Occipital lobe (tissue), 2 donors: ENCODE measurements around the gene TP53I11. TPM values are rescaled to one million over a fixed set of nuclear protein-coding genes. Genes with fewer than 3 reads are reported as not detected.

Experiments
- DNase-seq: peaks from one replicate; lab custom pipeline; 2025; lab: John Stamatoyannopoulos, UW
- total RNA-seq: library from RNA; depleted of rRNA; stranded (reverse); fragments of >200 nt; gene quantifications from one replicate; pipeline ENCODE4 v1.2.3, GENCODE V29; 2014

TP53I11 gene
- total RNA-seq, 1 donor from 2014 or later, result 27.1 TPM

DNA sequence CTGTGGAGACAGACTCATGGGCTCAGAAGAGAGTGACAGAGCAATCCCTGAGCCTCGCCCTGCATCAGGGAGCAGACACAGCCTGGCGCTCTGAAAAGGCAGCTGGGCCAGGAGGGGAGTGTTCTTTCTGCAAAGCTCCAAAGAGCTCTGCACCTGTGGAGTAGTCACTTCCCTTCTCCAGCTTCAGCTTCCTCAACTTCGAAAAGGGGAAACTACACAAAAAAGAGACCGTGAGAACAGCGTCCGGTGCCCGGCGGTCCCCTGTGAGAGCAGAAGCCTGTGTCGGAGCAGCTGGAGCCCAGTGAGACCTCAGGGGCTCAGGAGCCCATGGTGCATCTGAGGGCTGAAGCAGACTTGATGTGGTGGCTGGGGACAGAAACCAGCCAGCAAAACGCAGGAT, 35.1 kb downstream of the TP53I11 start:
- no peak for DNase-seq

DNA sequence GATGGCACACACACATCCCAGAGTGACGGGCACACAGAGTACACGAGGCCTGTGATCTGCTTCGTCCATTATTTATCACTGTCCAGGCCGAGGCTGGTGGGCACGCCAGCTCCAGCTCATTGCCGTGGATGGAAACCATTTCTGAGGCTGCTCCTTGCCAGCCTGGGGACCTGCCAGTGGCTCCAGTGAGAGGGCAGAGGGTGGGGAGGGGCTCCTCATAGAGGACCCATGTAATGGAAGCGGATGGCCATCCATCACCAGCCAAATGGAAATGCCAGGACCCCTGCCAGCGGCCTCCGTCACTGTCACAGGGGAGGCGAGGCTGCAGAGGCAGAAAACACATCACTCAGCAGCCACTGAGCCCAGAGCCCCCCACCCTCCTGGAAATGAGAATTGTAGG, 35.7 kb downstream of the TP53I11 start:
- DNase-seq, result no peak

DNA sequence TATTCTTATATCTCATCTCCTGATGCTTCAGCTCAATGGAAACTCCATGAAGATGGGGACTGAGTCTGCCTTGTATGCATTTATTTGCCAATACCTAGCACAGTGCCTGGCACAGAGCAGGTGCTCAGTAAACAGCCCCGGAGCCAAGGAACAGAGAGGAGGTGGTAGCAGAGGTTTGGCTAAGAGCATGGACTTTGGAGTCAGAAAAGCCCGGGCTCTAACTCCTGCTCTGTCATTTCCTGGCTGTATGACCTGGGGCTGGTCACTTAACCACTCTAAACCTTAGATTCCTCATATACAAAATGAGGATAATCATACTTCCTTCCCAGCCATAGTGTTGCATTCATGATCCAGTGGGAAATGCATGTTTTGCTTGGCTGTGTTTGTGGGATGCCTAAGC, 36.6 kb downstream of the TP53I11 start:
- DNase-seq, result no peak

DNA sequence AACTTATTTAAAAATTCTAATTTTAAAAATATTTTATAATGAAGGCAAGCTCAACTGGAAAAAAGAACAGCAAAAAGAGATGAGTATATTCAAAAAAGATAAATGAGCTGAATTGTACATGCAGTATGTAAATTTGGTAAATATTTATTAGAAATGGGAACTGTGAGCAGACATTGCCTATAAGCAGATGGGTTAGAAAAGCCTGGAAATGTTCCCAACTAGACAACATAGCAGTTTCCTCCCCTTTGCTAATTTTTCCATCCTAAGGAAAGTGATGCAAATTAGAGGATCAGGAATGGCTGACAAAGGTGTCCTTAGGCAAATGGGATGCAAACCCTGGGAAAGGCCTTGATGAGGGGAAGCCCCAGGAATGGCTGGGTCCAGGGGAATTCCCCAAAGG, 37.2 kb downstream of the TP53I11 start:
- DNase-seq, result no peak

DNA sequence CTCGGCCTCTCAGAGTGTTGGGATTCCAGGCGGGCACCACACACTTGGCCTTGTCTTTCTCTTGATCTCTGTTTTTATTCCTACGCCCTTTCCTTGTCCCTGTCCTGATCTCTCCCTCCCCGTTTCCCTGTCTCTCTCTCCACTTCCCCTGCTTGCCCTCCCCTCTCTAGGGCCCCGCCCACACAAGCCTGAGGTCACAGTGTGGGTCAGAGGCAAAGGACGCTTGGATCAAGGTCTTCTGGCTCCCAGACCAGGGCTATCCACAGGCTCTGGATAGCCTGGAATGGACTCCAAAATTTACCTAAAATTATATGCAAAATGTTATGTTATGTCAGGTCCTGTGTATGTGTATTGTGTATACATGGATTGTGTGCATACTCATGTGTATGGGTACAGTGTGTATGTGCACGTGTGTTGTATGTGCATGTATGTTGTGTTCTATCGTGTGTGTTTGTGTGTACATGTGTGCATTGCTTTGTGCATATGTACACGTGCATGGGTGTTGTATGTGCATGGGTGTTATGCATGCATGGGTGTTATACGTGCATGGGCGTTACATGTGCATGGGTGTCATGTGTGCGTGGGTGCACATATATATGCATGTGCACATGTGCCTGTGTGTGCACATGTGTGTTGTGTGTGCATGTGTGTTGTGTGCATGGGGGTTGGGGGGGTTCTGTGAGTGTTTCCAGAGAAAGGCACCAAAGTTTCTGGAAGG, 38.3 kb downstream of the TP53I11 start:
- DNase-seq, result no peak

DNA sequence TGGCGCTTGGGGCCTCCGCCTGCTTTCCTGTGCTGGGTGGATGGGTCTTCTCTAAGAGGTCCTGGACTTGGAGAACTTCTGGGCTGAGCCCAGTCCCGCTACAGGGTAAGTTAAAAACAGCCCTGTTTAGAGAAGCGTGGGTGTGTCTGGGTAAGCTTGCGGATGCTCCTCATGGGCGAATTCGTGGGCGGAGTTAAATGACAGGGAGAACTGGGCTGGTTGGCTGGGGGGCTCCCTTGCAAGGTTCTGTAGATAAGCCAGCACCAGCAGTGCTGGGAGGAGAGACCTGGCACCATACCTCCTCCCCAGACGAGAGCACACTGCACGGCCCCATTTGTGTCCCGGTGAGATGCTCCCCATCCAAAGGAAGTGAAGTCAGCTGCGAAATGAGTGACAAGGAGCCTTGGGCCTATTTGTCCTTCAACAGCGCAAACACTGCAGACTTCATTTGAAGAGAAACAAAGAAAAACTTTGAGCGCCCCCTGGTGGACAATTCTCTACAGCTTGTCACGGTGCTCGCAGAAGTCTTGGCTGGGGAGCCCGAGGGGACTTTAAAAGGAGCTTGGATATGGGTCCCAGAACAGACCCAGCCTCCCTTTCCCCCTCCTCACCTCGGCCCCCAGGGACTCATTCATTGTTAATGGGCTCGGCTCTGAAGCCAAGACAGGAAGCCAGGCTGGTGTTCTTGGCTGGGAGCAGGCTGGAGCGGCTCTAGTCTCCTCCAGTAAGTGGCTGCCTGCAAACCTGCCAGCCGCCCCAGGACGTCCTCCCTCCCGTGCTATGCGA, 39.5 kb downstream of the TP53I11 start:
- peak; percentile 61 for DNase-seq

DNA sequence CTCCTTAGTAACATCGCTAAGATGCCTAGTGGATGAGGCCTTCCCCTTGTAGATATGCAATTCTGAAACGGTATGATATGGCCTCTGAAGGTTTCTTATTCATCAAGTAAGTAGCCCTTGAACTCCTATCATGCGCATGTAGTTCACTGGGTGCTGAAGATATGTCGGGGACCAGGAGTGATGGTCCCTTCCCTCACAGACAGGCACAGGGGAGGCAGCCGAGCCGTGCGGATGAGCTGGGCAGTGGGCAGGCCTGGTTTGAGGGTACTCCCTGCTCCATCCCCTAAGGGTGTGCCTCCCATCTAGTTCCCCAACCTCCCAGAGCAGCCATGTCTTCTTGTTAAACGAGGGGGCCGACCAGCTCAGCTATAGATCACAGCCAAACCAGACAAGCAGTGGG, 40.1 kb downstream of the TP53I11 start:
- DNase-seq, result no peak

DNA sequence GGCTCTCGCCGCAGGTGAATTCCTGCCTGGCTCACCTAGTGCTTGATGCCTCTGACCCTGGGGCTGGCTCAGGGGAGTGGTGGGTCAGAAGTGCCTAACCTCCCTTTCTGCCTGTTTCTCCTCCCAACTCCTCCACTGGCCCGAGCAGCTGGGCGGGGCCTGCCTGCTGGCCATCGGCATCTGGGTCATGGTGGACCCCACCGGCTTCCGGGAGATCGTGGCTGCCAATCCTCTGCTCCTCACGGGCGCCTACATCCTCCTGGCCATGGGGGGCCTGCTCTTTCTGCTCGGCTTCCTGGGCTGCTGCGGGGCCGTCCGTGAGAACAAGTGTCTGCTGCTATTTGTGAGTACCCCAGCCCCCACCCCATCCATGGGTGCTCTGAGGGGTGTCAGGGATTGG, 41.1 kb downstream of the TP53I11 start:
- DNase-seq, result no peak

DNA sequence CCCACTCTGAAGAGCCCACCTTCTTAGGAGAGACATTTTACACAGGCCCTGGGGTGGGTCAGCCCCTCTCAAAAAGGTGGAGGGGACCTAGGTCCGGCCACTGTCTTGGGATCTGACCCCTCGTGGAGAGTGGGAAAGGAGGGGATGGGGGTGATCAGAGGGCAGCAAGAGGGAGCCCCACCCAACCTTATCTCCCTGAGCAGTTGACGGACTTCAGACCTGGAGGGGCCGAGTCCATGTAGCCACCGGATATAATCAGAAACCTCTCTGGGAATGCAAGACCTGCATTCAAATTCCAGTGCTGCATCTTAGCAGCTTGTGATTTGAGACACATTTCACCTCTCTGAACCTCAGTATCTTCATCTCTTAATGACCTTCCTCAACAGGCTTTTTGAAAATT, 44.0 kb downstream of the TP53I11 start:
- DNase-seq, result no peak

DNA sequence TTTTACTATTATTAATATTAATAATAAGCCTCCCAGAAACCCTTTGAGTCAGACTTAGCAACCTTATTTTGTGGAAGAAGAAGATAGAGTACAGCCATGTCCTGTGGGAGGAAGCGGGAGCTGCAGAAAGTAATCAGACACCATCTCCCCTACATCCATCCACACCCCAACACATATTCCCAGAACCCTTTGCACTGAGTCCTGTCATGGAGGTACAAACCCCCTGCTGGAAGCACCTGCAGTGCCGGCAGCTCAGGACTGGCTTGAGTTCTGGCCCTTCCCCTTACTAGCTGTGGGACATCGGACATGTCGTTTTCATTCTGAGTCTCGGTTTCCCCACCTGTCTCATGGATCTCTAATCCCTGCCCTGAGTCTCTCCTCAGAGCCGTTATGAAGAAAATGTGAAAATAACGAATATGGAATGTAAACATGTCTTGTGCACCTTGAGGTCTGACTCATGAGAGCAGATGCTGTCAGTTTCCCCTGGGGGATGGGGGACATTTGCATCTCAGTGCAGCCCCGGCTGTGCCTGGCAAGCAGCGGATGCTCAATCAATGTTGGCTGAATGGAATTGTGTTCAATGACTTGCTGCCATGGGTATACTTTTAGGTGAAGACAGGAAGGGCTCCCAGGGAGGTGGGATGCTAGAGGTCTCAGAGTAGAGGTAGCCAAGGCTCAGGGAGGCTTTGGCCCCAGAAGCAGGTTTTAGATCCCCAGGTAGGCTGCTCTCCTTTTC, 45.4 kb downstream of the TP53I11 start:
- no peak for DNase-seq

DNA sequence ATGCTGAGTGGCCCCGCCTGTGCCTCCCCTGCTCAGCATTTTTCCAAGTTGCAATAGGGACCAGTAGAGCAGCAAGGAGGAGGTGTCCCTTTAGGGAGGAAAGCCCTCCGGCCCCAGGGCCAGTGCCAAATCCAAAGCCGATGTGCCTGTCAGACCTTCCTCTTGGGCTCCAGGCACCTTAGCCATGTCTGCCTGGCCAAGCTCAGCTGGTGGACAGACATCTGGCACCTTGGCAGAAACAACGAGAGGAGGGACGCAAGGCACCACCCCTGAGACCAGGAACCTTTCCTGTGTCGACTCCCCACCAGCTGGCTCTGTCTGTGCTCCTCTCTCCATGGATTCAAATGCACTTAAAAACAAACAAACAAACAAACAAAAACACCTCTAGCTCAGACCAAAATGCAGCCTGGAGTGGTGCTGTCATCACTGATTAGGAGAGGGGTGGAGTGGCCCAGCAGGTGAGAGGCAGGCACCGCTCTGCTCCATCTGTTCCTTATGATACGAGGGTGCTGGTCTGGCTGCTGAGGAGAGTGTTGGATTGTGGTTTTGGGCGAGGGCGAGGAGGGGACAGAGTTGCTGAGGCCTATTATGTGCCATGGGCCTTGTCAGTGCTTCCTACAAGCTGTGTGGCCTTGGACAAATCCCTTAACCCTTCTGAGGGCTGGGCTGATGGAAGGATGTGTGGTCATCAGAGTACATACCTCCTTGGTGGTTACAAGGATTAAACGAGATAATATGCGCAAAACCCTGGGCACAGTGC, 46.2 kb downstream of the TP53I11 start:
- DNase-seq, result no peak

DNA sequence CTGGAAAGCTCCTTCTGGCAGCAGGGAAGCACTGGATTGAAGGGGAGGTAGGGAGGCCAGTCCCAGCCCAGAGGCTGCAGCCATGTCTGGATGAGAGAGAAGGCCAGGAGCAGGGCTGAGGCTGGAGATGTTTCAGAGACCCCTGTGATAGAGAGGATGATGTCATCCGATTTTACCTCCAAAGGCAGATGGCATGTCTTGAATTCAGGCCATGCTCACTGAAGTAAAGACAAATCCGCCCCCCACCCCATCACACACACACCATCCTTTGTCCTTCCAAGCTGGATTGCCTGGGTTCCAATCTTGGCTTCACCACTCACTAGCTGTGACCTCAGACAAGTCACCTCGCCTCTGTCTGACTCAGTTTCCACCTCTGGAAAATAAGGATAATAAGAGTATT, 47.2 kb downstream of the TP53I11 start:
- DNase-seq, result no peak

DNA sequence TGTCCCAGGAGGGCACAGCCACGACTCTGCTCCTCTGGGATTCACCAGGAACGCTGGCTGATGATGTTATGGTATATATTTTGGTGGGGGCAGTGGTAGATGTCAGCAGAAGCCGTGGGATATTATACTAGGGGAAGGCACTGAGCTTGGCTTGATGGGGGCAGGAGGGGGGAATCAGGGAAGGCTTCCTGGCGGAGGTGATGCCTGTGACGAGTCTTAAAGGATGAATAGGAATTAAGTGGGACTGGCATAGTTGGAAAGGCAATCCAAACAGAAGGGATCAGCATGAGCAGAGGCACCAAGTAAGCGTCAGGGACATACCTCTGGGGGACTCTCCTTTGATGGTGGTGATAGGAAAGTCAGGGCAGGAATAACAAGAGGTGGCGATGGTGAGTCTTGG, 47.6 kb downstream of the TP53I11 start:
- no peak for DNase-seq

DNA sequence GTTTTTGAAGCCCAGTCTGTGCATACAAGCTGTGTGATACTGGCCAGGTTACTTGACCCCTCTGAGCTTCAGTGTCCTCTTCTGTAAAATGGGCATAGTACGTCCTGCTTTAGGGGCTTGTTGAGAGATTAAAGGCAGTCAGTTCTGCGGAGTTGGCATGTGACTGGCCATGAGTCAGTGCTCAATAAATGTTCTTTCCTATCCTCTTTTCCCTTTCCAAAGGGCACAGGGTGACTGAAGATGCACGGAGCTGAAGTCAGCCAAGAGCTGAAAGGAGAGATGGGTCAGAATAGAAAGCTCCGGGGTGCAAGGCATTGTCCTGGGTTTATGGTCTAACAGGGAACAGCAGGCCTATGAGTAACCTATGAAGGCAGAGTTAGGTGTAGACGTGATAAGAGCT, 48.9 kb downstream of the TP53I11 start:
- no peak for DNase-seq

DNA sequence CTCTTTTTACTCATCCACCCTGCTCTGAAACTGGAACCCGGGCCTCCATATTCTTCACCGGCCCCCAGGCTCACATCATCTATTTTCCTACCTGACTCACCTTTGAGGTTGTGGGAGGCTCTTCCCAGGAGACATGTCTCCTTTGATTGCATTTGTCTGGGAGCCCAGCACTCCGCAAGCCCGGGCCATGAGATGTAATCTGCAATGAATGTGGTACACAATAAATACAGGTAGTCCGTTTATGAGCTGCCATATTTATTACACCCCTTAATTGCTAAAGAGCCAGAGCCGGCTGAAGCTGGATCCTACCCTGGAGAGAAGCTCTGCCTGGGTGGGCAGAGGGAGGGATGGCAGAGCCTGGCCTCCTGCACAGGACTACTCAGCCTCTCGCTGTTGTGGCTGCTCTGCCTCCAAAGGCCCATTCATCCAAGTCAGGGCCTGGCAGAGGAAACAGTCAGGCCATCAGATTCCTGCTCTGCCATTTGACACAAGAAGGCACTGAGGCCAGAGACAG, 49.5 kb downstream of the TP53I11 start:
- DNase-seq, result no peak

DNA sequence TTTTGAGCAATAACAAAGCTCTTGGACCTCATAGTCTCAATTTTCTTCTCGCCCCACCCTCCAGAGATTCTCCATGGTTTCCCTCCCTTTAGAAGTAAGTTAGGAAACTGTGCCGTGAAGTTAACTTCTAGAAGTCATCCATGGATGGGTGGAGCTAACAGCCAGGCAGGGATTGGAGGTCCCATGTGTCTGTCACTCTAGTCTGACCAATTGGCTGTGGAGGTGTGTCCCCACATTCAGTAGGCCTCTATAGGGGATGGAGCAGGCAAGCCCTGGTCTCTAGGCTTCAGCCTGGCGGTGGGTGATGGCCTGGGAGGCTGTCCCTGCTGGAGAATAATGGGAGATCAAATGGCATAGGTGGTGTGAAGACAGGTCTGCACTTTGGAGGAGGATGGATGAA, 50.7 kb downstream of the TP53I11 start:
- DNase-seq, result no peak

DNA sequence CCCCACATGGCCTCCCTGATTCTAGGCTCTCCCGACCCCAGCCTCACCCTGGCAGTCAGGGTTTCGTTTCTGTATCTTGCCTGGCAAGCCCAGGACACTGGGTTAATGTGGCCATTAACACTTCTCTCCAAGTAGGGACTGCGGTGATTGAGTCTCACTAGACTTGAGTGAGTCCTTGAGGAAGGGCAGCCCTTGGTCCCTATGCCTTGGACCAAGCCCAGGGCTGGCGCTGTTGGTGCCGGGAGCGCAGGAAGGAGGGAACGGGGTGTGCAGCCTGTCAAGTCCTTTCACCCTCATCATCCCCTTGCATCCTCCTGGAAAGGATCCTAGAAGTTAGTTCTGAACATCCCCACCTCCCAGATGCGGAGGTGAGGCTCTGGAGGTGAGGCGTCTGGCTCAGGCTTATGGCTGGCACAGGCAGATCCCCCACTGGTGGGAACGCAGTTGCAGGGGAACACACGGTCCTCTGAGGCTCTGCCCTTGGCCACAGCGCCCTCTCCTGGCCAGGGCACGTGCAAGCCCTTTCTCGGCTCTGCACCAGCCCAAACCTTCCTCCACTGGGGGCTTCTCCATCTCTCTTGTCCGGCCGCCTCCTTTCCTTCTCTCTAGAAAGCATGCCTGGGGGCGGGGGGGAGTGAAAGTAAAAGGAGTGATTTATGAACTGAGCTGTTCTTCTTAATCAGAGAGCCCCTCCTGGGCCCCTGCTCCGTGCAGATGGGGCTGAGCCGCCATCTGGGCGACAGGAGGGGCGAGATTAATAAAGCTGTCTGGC, 56.7 kb downstream of the TP53I11 start:
- no peak for DNase-seq

DNA sequence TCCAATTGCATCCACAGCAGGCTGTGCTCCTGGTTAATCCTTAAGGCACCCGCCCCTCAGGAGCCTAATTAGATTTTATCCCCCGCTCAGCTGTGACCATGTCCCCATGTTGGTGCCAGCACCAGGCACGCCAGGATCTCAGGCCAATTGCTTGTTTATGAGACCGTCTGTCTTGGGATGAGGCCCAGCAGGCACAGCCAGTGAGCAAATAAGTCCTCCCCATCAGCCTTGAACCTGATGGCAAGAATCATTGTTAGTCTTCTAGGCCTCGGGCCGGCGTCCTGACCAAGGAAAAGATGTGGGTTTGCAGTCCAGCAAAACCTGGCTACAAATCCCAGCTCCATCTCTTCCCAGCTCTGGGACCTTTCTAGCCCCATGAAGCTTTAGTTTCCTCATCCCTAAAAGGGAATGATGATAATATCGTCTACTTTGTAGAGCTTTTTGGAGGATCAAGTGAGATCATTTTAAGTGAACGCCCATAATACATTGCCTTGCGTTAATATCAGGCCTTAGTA, 57.3 kb downstream of the TP53I11 start:
- DNase-seq, result peak; percentile 21

DNA sequence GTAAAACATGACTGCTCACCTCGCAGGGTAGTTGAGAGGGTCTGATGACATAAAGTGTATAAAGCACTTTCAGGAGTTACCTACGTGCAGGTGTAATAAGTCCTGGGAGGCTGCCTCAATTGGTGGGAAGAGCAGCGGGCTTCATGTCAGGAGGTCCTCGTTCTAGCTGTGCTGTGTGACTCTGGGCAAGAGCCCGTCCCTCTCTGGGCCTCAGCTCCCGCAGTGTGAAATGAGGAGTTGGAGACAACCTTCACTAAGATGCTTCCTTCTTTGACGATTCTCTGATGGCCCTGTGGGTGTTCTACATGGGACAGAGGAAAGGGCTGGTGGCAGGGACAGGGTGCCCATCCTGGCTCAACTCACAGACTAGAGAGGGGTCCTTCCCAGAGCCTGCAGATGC, 57.8 kb downstream of the TP53I11 start:
- DNase-seq, result no peak

DNA sequence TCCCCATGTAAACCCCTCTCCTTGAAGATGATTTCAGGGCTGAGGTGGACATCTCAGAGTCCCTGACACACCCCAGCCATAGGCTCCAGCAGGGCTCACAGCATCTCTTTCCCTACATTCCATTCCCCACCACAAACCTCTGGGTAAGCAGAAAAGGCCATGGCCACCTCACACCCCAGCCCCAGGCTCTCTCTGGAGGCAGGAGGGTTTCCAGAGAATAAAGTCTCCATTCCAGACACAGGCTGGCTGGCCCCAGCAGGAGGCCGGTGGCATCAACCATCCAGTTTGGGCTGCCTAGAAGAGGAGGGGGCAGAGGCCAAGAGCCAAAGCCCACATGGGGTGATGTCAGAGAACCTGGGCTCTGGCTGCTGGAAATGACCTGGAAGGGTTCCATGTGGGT, 61.4 kb downstream of the TP53I11 start:
- DNase-seq, result no peak

DNA sequence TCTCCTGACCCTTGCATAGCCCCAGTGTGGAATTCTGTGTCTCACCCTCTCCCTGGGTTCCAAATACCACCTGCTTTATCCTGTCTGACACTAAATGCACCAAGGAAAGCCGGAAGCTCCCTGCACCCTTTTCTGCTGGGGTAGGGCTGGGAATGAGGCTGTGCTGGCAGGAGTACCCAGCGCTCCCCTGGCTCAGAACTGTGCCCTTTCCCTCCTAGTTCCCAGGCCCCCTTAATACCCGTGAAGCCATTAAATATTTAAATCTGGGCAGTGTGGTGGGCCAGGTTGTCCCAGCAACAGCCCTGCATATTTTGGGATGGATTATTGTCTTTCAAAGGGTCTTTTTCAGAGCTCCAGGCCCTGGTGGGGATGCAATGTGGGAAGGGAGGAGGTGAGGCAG, 63.0 kb downstream of the TP53I11 start:
- DNase-seq, result no peak
